ENCODE data around the gene NDE1.
"Not testable (repeated sequence)": the region's sequence is repeated elsewhere in the genome, so short reads cannot be mapped to it uniquely, and the experiment has no call there.

NDE1 gene

DNA sequence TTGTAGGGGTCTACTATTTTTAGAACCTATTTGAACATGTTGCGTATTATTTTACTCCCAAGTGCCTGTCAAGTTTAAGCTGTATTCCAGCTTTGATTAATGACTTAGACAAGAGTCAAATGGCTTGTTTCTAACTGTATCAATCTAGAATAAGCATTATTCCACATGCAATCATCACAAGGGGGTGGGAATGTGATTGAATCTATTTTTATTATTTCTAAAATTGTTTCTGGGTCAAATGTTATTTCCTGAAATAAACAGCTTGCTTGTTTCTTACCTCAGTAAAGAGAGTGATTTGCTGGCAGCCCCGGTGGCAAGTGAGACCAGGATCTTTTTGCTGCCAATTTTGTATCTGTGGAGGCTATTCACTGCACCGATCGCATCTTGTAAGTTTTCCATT is 28.6 kb upstream of the NDE1 start:
- DNase-seq (ENCODE audit: low spot score) = no peak

DNA sequence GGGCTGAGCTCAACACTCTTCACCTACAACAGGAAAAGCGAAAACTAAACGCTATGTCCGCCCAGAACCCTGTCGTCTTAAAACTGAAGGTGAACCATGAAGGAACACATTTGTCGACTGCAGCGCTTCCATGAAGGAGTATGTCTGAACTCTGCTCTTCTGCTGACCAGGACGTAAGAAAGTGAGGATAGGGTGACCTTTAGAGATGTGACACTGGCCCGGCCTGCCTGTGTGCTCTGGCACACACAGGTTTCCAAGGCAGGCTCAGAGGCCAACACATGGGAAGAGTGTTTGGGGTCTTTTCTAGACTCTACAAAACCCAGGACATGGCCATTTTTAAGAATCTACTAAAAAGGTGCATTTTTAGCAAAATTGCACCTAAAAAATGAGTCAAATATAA is 28.2 kb upstream of the NDE1 start:
- no peak for DNase-seq (ENCODE audit: low spot score)

- no peak for DNase-seq (ENCODE audit: low spot score)
These were observed 18.2 kb upstream of the NDE1 start for GRCh38 chr16:15631730-15632409.

GRCh38 chr16:15635926-15636325 is 14.1 kb upstream of the NDE1 start:
- DNase-seq (ENCODE audit: low spot score) = no peak

GRCh38 chr16:15636392-15636873 is 13.6 kb upstream of the NDE1 start:
- no peak for DNase-seq (ENCODE audit: low spot score)

DNA sequence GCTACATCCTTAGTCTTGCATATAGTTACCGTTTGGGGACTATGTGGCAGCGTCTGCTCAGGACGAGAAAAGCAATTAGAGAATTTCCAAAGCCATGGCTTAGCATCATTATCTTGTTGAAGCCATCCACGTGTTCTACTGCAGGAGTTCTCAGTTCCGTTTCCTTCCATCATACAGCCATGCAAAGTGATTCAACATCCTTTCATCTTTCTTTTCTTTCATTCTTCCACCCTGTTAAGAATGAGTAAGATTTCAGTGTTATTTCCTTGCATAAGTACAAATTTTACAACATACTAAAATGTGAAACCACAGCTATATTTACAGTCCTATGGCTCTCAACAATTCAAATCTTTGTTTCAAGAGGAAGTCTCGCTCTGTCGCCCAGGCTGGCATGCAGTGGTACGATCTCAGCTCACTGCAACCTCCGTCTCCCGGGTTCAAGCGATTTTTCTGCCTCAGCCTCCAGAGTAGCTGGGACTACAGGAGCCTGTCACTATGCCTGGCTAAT is 10.9 kb upstream of the NDE1 start:
- no peak for DNase-seq (ENCODE audit: low spot score)

DNA sequence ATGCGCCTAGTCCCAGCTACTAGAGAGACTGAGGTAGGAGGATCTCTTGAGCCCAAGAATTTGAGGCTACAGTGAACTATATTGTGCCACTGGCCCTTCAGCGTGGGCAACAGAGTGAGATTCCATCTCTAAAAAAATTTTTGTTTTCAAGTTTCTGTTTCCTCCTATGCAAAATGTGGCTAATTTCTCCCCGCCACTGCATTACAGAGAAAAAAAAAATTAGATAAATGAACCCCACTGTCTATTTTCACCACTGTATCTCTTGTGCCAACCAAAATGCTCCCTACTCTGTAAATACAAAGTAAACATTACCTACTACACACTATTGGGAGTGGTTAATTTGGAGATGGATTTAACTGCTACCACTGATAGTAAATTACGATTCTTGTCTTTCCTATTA is 9.1 kb upstream of the NDE1 start:
- no peak for DNase-seq (ENCODE audit: low spot score)

GRCh38 chr16:15641753-15642556 is 8.1 kb upstream of the NDE1 start:
- DNase-seq (ENCODE audit: low spot score) = no peak

- DNase-seq (ENCODE audit: low spot score) = peak; percentile 51
These were observed 7.4 kb upstream of the NDE1 start for GRCh38 chr16:15642557-15643047.

GRCh38 chr16:15643048-15643945 is 6.7 kb upstream of the NDE1 start, which contains the start of gene MARF1:
Gene MARF1, minus strand, starts transcription at chr16:15643154. Its CDS starts 3,921 bp downstream, at chr16:15639233.
- DNase-seq (ENCODE audit: low spot score) = peak; percentile 94

DNA sequence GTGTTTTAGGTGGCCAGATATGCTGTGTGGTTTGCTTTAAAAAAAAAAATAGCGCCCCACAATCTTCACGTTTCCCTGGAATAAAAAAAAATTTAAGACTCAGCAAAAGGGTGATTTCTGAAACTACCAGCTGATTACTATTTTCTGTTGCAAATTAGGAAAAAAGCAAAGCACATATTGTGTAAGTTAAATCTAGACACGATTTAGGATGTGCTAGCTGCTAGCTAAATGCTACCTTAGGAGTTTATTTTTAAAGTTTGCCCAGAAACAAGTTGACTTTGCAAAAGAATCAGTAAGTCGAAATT is 6.1 kb upstream of the NDE1 start:
- DNase-seq (ENCODE audit: low spot score) = no peak

- no peak for DNase-seq (ENCODE audit: low spot score)
These were observed 5.6 kb upstream of the NDE1 start for GRCh38 chr16:15644267-15644961.

- DNase-seq (ENCODE audit: low spot score) = not testable (repeated sequence)
These were observed 5.0 kb upstream of the NDE1 start for GRCh38 chr16:15644962-15645465.

DNA sequence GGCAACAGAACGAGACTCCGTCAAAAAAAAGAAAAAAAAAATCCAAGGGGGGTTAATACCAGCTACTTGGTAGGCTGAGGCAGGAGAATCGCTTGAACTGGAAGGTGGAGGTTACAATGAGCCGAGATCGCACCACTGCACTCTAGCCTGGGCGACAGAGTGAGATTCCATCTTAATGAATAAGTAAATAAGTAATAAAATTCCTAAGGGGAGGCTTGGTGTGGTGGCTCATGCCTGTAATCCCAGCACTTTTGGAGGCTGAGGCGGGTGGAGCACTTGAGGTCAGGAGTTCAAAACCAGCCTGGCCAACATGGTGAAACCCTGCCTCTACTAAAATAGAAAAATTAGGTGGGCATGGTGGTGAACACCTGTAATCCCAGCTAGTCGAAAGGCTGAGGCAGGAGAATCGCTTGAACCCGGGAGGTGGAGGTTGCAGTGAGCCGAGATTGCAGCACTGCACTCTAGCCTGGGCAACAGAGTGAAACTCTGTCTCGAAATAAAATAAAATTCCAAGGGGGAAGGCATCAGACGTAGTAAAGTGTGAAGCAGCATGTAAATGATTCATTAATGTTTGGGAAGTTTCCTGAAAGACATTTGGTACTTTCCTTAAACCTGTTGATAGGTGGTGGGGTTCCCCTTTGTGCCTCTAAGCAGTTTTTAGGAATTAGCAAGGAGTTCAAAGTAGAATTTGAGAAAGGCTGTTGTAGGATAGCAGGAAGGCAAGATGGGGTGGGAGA is 3.3 kb upstream of the NDE1 start:
- DNase-seq (ENCODE audit: low spot score) = not testable (repeated sequence)

DNA sequence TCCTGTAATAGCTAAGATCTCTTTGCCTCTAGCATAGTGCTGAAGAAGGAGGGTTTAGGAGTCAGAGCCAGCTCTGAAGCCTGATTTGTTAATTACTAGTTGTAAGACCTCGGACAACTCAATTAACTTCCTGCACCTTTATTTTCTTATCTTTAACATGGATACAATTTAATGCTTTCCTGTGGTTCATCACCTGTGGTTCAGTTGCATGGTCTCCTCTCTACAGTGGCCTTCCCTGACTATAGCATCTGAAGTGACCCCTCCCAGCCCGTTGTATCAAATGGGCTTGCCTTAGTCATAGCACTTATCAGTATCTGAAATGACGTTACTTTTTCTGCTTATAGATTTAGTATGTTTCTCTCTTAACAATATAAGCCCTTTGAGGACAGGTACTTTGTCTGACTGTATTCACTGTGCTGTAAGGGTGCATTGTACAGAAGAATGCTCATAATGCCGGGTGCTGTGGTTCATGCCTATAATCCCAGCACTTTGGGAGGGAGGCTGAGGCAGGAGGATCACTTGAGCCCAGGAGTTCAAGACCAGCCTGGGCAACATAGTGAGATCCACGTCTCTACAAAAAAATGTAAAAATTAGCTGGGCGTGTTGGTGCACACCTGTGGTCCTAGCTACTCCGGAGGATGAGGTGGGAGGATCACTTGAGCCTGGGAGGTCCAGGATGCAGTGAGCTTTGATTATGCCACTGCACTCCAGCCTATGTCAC is 2.6 kb upstream of the NDE1 start:
- DNase-seq (ENCODE audit: low spot score) = no peak

- no peak for DNase-seq (ENCODE audit: low spot score)
These were observed 1.8 kb upstream of the NDE1 start for GRCh38 chr16:15648135-15648730.

- not testable (repeated sequence) for DNase-seq (ENCODE audit: low spot score)
These were observed 734 bp upstream of the NDE1 start for GRCh38 chr16:15649311-15649710.

- DNase-seq (ENCODE audit: low spot score) = no peak
These were observed 372 bp upstream of the NDE1 start for GRCh38 chr16:15649727-15650018.

GRCh38 chr16:15650698-15651171 is 690 bp downstream of the NDE1 start:
- peak; percentile 33 for DNase-seq (ENCODE audit: low spot score)

All from globus pallidus (tissue), 1 donor.